ENCODE data around the gene MMP14.

DNA sequence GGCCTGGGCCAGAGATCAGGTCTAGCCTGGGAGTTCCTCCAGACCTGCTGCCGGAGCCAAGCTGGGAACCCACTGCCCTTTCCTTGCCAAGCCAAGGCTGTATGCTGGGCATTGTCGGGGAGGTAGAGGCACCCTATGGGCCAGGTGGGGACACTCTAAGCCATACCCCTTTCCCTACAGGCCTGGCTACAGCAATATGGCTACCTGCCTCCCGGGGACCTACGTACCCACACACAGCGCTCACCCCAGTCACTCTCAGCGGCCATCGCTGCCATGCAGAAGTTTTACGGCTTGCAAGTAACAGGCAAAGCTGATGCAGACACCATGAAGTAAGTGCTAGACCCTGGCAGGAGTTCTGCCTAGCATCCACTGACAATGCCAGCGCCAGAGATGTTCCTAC is 4.9 kb downstream of the MMP14 start:
- TF ChIP-seq, protein P1, sequence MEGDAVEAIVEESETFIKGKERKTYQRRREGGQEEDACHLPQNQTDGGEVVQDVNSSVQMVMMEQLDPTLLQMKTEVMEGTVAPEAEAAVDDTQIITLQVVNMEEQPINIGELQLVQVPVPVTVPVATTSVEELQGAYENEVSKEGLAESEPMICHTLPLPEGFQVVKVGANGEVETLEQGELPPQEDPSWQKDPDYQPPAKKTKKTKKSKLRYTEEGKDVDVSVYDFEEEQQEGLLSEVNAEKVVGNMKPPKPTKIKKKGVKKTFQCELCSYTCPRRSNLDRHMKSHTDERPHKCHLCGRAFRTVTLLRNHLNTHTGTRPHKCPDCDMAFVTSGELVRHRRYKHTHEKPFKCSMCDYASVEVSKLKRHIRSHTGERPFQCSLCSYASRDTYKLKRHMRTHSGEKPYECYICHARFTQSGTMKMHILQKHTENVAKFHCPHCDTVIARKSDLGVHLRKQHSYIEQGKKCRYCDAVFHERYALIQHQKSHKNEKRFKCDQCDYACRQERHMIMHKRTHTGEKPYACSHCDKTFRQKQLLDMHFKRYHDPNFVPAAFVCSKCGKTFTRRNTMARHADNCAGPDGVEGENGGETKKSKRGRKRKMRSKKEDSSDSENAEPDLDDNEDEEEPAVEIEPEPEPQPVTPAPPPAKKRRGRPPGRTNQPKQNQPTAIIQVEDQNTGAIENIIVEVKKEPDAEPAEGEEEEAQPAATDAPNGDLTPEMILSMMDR (IDR thresholded peaks at IDR 0.05; ENCODE audit: low read length): no peak
- TF ChIP-seq EZH2 (optimal IDR thresholded peaks at IDR 0.05; ENCODE audit: low read depth, low read length) (no peak), EZH2phosphoT487 (IDR thresholded peaks at IDR 0.05; ENCODE audit: low read length) (no peak)

All from MM.1S (cell line).